GM18870 (cell line): ENCODE measurements around the gene PRSS23.
A peak's percentile ranks its signal among the peaks of the same experiment; 100 is the strongest.

Source experiments
- ATAC-seq: cut with Tn5 transposase; IDR thresholded peaks from one replicate; pipeline ENCODE4 v1.9.1; 2021; ENCODE audit warnings: moderate library complexity; ENCODE audit not compliant: unreplicated experiment

The PRSS23 gene

GRCh38 chr11:86790195-86790725 lies 10.1 kb upstream of the PRSS23 start:
- no peak for ATAC-seq

- ATAC-seq, result no peak
Measured at GRCh38 chr11:86790867-86791849, 9.2 kb upstream of the PRSS23 start.

- no peak for ATAC-seq
Measured at GRCh38 chr11:86792150-86792549, 8.2 kb upstream of the PRSS23 start.

- ATAC-seq, result no peak
Measured at GRCh38 chr11:86793307-86793706, 7.0 kb upstream of the PRSS23 start.

- ATAC-seq, result no peak
Measured at GRCh38 chr11:86795511-86795910, 4.8 kb upstream of the PRSS23 start.

GRCh38 chr11:86795949-86796348 lies 4.4 kb upstream of the PRSS23 start:
- no peak for ATAC-seq

- ATAC-seq, result no peak
Measured at GRCh38 chr11:86797133-86797532, 3.2 kb upstream of the PRSS23 start.

- ATAC-seq, result no peak
Measured at GRCh38 chr11:86798988-86799387, 1.4 kb upstream of the PRSS23 start.

GRCh38 chr11:86799680-86800075 lies 664 bp upstream of the PRSS23 start:
- ATAC-seq, result no peak

- ATAC-seq, result no peak
Measured at GRCh38 chr11:86800960-86801272, 574 bp downstream of the PRSS23 start.

- no peak for ATAC-seq
Measured at GRCh38 chr11:86801364-86801763, 1.0 kb downstream of the PRSS23 start.

GRCh38 chr11:86802146-86802545 lies 1.8 kb downstream of the PRSS23 start:
- ATAC-seq, result no peak

GRCh38 chr11:86802601-86803051 lies 2.3 kb downstream of the PRSS23 start:
- peak; percentile 30 for ATAC-seq

- no peak for ATAC-seq
Measured at GRCh38 chr11:86803136-86804045, 3.0 kb downstream of the PRSS23 start.

GRCh38 chr11:86804951-86805350 lies 4.6 kb downstream of the PRSS23 start:
- no peak for ATAC-seq

GRCh38 chr11:86805873-86806310 lies 5.5 kb downstream of the PRSS23 start:
- ATAC-seq, result peak; percentile 98

- no peak for ATAC-seq
Measured at GRCh38 chr11:86806903-86807302, 6.6 kb downstream of the PRSS23 start.

- ATAC-seq, result no peak
Measured at GRCh38 chr11:86807360-86807759, 7.0 kb downstream of the PRSS23 start.

- no peak for ATAC-seq
Measured at GRCh38 chr11:86809561-86809960, 9.2 kb downstream of the PRSS23 start.

- ATAC-seq, result no peak
Measured at GRCh38 chr11:86810288-86810687, 9.9 kb downstream of the PRSS23 start.

- ATAC-seq, result no peak
Measured at GRCh38 chr11:86811637-86812321, 11.4 kb downstream of the PRSS23 start.
